Glutamatergic neuron (in vitro differentiated cells): ENCODE measurements around the gene TWIST2. TPM values are rescaled to one million over a fixed set of nuclear protein-coding genes. Genes with fewer than 3 reads are reported as not detected.

Source experiments
- DNase-seq: peaks from one replicate; pipeline ENCODE4 v3.0.0; 2022
- H3K27ac Mint-ChIP-seq: one replicate; pipeline ENCODE4 v1.8.0; 2020; ENCODE audit warnings: mild to moderate bottlenecking, mixed read lengths, inconsistent platforms; ENCODE audit not compliant: unreplicated experiment
- H3K27me3 Mint-ChIP-seq: one replicate; pipeline ENCODE4 v1.8.0; 2020; ENCODE audit warnings: mild to moderate bottlenecking, moderate library complexity, mixed read lengths, inconsistent platforms; ENCODE audit not compliant: unreplicated experiment
- H3K36me3 Mint-ChIP-seq: one replicate; pipeline ENCODE4 v1.8.0; 2020; ENCODE audit warnings: mild to moderate bottlenecking, mixed read lengths, inconsistent platforms; ENCODE audit not compliant: unreplicated experiment
- H3K4me1 Mint-ChIP-seq: one replicate; pipeline ENCODE4 v1.8.0; 2020; ENCODE audit warnings: mild to moderate bottlenecking, low read depth, mixed read lengths, inconsistent platforms; ENCODE audit not compliant: unreplicated experiment
- H3K4me3 Mint-ChIP-seq: one replicate; pipeline ENCODE4 v1.8.0; 2020; ENCODE audit warnings: mild to moderate bottlenecking, mixed read lengths, inconsistent platforms; ENCODE audit not compliant: unreplicated experiment
- H3K9me3 Mint-ChIP-seq: one replicate; pipeline ENCODE4 v1.8.0; 2020; ENCODE audit warnings: mild to moderate bottlenecking, moderate library complexity, mixed read lengths, inconsistent platforms; ENCODE audit not compliant: unreplicated experiment
- CTCF ChIP-seq: fragments of 200-600 bp; sonication (generic); IDR thresholded peaks from one replicate; pipeline ENCODE4 v1.5.0; 2021; ENCODE audit not compliant: partially characterized antibody, unreplicated experiment
- total RNA-seq: library from RNA; stranded (reverse); fragmentation: NEBNext Ultra II Directional; extraction: Animal tissue kit (Norgen Biotek cat#: 25700); gene quantifications from one replicate; pipeline ENCODE4 v1.2.1, GENCODE V29; 2021; ENCODE audit not compliant: unreplicated experiment

The TWIST2 gene
- total RNA-seq, 1 donor from 2014 or later, result not detected

GRCh38 chr2:238848691-238848975 is 748 bp downstream of the TWIST2 start:
- TF ChIP-seq CTCF, result no peak
- H3K4me3 Mint-ChIP-seq, result peak overlapping the region; percentile 52
- peaks cover 2% of the 10 kb centered on the region for H3K4me1 Mint-ChIP-seq
- peaks cover 15% of the 10 kb centered on the region for H3K27me3 Mint-ChIP-seq
- H3K36me3 Mint-ChIP-seq, result no peaks in the 10 kb centered on the region
- H3K9me3 Mint-ChIP-seq, result peaks cover 2% of the 10 kb centered on the region
- no peak for DNase-seq
- no peak overlapping the region for H3K27ac Mint-ChIP-seq

GRCh38 chr2:238848976-238849853 is 1.3 kb downstream of the TWIST2 start:
- peaks cover 15% of the 10 kb centered on the region for H3K27me3 Mint-ChIP-seq
- H3K4me3 Mint-ChIP-seq, result peak overlapping the region; percentile 52
- H3K36me3 Mint-ChIP-seq, result no peaks in the 10 kb centered on the region
- peak; percentile 57 for DNase-seq
- peaks cover 2% of the 10 kb centered on the region for H3K4me1 Mint-ChIP-seq
- no peak overlapping the region for H3K27ac Mint-ChIP-seq
- TF ChIP-seq CTCF, result no peak
- H3K9me3 Mint-ChIP-seq, result peaks cover 2% of the 10 kb centered on the region

GRCh38 chr2:238850091-238850490 is 2.2 kb downstream of the TWIST2 start:
- Mint-ChIP-seq H3K27ac (no peak overlapping the region), H3K27me3 (peaks cover 14% of the 10 kb centered on the region), H3K4me3 (peak overlapping the region; percentile 49), H3K4me1 (peaks cover 2% of the 10 kb centered on the region), H3K9me3 (peaks cover 2% of the 10 kb centered on the region), H3K36me3 (no peaks in the 10 kb centered on the region)
- DNase-seq, result no peak
- no peak for TF ChIP-seq CTCF

- Mint-ChIP-seq H3K27ac (no peak overlapping the region), H3K27me3 (peaks cover 5% of the 10 kb centered on the region), H3K9me3 (peaks cover 2% of the 10 kb centered on the region), H3K36me3 (no peaks in the 10 kb centered on the region), H3K4me1 (no peaks in the 10 kb centered on the region), H3K4me3 (no peak overlapping the region)
- no peak for TF ChIP-seq CTCF
- no peak for DNase-seq
These were observed 3.1 kb downstream of the TWIST2 start for GRCh38 chr2:238851026-238851425.

GRCh38 chr2:238851761-238852160 is 3.9 kb downstream of the TWIST2 start:
- DNase-seq, result no peak
- no peak overlapping the region for H3K27ac Mint-ChIP-seq
- no peaks in the 10 kb centered on the region for H3K36me3 Mint-ChIP-seq
- peaks cover 1% of the 10 kb centered on the region for H3K27me3 Mint-ChIP-seq
- no peaks in the 10 kb centered on the region for H3K4me1 Mint-ChIP-seq
- no peak for TF ChIP-seq CTCF
- peaks cover 2% of the 10 kb centered on the region for H3K9me3 Mint-ChIP-seq
- no peak overlapping the region for H3K4me3 Mint-ChIP-seq
